HG03575 (cell line): ENCODE measurements around the gene GBE1.

ENCODE experiments used
- ATAC-seq: cut with Tn5 transposase; IDR thresholded peaks from one replicate; pipeline ENCODE4 v1.9.1; 2021; ENCODE audit not compliant: unreplicated experiment, insufficient number of reproducible peaks, low FRiP score; ENCODE audit errors: extremely low read depth

GBE1 gene

DNA sequence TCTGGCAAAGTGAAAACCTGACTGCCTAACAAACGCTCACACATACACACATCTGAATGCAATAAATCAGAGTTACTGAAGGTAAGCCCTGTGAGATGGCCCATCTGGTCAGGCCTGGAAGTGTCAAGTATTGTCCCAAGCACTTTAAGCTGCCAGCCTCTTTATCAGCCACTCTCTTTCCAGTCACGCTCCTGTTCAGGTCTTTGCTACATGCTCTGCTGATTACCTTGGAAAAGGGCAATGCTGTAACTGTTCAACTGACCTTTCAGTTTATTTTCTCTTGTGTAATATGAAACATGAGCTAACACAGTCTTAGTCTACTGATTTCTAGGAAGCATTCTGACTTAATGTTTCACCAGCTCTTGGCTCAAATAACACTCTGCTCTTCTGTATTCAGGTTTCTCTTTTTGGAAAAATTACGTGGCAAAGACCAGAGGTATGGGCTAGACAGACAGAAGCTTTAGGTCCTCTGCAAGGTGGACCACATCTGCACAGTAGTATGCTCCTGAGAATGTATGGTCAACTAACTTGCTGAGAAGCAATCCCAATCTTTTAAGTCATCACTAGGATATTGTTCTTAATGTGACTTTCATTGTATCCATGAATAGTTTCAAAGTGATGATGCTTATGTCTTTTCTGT lies 44.5 kb downstream of the GBE1 start:
- ATAC-seq, result no peak

DNA sequence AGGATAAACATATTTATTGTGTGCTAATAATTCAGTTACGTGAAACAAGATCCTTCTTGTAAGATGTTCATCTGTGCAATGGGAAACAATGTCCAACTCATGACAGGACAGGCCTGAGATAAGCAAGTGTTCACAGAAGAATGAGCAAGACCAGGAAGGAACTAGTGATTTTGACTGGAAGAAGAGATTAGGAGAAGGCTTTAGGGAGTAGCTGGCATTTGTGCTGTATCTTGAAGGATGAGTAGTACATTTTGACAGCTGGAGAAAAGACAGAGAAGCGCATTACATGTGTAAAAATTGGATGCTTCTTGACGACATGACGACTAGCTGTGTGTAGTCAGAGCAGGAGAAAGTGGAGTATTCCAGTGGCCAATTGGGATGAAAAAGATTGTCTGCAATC lies 48.4 kb downstream of the GBE1 start:
- no peak for ATAC-seq

DNA sequence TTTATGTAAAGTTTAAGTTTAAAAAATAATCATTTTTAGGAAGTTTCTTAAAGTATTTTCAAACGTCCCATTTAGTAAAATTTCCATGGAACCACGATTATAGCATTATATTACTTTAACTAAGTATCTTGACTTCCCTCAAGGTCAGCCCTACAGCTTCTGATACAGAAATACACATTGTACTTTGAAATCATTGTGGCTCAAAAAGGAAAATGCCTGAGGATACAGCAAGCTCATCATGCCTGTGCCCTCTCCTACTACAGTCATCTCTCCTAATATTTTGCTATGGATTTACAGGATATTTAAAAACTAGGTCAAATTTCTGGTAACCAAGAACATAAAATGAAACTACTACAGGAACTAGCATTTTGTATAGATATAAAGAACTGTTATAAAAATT lies 51.8 kb downstream of the GBE1 start:
- no peak for ATAC-seq

DNA sequence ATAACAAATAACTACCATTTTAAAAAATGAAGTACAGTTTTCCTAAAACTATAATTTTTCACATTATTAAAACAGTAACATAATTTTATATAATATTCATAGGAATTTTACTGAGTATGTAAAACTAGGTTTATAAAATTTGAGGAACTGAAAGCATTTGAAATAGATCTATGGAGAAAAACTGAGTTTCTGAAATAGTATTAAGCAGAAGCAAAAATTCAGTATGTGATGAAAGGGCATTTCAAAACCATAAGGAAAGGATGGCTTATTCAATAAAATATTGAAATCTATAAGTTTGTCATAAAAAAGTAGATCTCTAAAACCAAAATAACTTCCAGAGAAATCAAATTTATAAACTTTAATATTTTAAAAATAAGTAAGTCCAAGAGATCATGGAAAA lies 53.4 kb downstream of the GBE1 start:
- ATAC-seq, result no peak

DNA sequence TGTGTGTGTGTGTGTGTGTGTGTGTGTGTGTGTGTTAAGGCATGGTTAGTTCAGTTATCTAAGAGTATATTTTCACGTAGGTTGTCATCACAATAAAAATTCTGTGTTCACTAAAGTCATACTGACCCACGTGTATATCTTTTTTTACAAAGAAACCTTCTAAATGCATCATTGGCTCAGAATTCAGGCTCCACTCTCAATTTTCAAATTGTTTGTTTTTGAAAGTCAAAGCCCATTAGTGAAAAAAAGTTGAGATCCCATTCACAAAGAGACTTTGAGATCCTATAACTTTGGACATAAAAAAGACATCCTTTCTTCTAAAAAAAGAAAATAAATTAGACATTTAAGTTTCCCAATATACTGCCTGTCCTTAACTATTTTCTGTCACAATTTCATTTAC lies 59.3 kb downstream of the GBE1 start:
- ATAC-seq, result no peak

DNA sequence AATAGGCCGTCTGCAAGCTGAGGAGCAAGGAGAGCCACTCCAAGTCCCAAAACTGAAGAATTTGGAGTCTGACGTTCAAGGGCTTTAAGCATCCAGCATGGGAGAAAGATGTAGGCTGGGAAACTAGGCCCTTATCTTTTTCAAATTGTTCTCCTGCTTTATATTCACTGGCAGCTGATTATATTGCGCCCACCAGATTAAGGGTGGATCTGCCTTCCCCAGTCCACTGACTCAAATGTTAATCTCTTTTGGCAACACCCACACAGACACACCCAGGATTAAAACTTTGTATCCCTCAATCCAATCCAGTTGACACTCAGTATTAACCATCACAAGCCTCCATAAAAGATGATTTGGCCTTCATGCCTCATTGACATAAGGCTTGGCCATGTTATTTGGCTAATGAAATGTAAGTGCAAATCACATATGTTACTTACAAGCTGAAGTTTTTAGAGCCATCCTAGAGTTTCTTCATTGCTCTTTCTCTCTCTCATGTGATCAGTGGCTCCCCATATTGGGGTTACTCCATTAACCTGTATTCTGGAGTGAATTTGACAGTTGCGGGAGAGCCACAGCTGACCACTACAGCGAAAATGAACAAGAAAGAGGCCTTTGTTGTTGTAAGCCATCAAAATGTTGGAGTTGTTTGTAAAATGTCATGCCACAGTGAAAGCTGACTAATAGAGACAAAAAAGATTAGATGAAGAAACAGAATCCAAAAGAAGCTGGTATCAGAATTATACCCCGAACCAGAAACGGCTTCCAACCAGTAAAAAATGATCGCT lies 61.7 kb downstream of the GBE1 start:
- ATAC-seq, result no peak

DNA sequence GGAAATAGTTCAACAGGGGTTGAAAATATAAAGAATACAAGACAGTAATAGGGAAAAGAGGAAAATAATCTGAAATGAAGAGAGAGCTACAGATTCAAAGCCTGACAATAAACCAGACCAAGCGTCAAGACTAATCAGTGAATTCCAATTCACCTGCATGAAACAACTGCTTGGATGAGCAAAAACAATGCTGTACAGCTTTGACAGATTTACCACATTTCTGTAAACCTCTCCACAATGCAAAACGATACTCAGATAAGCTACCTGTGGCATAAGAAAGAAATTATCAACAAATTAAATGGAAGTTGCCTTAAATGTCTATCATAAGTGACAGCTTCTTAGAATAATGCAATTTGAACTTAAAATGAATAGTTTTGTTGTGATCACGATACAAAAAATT lies 65.4 kb downstream of the GBE1 start:
- ATAC-seq, result no peak

DNA sequence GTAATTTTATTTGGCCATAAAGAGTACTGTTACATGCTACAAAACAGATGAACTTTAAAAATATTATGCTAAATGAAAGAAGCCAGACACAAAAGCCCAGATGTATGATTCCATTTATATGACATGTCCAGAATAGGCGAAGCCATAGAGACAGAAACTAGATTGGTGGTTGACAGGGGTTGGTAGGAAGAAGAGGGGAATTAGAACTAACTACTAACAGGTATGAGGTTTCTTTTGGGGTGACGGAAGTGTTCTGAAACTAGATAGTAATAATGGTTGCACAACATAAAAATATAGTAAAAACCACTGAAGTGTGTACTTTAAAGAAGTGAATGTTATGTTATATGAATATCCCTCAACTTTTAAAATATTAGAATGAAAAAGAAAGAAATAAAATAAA lies 66.1 kb downstream of the GBE1 start:
- no peak for ATAC-seq

DNA sequence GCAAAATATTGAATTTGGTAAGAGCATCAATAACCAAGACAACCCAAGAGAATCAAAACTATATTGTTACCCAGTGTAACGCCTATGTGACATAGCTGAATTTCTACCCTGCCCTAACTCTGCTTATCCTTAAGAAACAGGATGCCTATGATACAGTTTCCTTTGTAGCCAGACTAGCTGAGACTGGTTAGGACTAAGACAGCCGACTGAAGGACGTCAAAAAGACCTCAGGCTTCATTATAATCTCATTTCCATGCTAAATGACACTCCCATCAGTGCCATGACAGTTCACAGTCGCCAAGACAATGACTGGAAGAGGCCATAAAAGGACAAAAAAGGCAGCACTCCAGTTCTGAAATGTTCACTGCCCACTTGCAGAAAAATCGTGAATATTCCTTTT lies 66.8 kb downstream of the GBE1 start:
- ATAC-seq, result no peak

DNA sequence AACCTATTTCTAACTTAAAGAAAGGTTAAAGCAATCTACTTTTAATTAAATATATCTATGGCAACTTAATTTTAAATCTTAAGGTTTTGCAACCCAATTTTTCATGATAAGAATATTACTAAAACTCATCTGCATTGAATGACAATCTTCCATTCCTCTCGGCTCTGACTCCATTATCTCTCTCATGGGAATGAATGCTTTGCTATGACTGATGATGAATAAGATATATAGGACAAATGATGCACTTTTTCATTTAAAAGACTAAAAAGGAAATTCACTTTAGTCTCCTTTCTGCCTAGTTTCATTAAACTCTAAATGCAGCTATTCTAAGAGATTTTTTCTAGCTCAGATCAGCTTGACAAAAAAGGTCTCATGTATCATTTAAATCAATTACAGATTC lies 68.7 kb downstream of the GBE1 start:
- ATAC-seq, result no peak

DNA sequence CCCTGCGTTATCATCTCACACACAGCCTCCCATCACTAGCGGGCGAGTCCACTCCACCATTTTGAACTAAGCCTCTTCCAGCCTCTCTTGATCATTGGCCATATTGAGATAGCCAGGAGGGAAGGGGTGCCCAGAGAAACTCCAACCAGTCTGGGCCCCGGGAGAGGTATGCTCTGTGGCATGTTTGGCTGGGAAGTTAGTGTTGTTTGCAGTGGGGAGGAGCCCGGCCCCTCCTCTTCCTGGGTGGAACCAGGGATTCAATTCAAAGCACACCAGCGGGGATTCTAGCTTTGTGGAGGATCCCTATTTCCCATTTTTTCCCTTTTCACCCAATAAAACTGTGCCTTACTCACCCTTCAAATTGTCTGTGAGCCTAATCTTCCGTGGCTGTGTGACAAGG lies 71.8 kb downstream of the GBE1 start:
- no peak for ATAC-seq

DNA sequence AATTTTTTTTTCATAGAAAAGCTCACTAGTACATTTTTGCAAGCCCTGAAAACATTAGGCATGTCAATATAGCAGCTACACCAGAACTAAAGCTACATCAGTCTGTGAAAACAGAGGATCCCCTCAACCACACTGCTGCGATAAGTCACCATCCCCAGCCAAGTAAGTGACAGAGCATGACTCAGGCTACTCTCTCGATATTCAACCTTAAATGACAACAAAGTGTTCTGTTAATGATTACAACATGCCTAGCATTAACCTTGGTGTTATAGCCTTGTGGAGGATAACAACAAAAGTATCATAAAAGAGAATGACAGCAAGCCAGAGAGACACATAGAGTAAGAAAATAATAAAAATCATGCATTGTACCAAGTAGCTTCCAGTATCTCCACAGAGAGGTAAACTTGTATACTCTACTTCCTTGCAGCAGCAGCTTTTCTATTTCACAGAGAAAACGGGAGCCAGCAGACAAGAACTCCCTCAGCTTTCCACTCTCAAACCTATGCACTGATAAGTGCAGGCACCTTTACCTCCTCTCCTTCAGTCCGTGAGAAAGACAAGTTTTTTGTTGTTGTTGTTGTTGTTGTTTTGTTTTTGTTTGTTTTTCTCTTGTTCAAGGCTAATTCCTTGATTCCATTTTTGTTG lies 76.6 kb downstream of the GBE1 start:
- no peak for ATAC-seq

DNA sequence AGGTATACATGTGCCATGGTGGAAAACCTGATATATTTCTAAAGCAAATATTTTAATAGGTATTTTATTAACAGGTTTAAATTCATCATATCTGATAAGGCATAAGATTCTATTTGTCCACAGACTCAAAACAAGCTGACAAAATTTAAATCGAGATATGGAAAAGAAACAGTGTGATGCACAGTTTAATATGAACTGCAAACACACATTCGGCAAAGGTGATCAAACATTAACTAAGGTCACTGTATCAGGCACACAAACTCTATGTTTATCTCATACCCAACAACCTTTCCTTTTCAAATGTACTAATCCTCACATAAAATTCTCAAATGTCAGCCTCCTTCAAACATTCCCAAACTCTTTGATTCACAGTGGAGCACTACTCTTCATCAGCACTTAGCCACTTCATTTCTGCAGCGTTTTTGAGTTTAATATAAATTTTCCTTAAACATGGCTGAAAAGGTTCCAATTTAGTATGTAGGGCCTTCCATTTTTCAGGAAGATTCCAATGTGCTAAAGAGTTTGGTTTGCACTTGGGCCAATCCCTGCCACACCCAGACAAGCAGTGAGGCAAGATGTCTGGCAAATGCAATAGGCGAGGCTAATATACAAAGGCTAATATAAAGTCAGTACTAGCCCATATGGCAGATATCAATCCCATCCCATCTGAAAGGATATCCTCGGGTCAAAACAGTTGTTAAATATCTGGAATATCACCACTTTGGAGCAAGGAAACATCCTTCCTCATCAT lies 84.6 kb downstream of the GBE1 start:
- no peak for ATAC-seq

DNA sequence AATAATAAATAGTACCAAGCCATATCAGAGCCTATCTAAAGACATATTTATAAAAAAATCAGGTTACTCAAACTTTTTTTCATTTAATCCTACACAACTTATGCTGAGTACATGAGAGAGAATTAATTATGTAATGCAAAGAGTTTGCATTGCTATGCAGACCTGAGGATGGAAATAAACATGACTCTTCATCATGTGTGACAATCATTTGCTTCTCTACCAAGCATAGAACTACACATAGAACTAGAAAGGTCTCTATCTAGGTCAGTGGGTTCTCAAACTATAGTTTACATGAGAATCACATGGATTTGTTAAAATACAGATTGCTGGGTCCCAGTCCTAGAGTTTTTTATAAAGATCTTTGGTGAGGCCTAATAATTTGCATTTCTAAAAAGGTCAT lies 86.8 kb downstream of the GBE1 start:
- no peak for ATAC-seq

DNA sequence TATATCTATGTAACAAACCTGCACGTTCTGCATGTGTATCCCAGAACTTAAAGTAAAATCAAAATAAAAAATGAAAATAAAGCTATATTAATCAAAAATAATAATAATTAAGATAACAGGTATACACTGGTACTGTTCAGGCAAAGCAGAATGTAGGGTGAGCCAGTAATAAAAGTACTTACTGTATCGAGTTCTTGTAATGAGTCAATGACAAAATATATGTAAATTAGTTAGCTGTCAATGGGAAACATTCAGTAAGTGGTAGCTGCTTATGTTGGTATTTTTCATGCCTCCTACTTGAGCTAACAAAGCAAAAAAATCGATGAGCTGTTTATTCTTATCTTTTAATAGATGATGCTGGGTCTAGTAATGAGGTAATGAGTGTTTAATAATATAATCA lies 93.2 kb downstream of the GBE1 start:
- no peak for ATAC-seq

DNA sequence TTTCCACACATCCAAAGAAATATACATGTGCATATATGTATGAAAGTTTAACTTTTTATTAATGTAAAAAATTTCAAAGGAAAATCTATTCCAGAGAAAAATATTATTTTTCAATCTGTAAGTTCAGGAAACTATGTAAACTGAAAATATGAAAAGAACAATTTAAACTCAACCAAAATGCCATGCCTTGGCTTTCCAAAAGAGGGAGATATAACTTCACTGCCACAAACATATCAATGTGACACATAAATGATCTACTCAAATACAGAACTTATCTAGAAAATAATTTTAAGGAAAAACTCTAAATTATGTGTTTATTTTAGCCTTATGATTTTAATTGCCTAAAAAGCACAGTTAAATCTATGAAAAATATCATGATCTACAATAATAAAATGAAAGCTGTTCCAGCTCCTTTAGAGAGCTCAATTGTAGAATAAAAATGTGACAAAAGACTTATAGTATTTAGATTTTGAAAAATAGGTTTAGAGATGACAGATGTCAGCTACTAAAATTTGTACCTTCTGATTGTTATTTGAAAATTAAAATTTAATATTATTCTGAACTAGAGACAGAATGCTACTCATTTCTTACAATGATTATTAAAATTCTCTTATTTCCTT lies 94.8 kb downstream of the GBE1 start:
- no peak for ATAC-seq

DNA sequence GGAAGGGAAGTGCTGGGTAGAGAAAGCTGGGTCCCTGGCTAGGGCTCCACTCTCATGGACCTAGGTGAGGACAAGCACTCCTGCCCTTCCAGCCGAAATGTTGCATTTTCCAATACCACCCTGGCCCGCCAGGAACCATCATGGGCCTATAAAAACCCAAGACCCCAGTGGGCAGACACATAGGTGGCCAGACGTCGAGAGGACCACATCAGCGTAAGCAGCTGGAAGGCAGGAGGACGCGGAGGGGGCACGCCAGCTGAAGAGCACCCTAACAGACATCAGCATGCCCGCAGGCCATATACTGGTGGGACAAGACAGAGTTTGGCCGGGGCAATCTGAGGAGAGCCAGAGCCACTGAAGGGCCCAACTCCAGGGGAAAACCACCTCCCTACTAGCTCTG lies 98.3 kb downstream of the GBE1 start:
- no peak for ATAC-seq

DNA sequence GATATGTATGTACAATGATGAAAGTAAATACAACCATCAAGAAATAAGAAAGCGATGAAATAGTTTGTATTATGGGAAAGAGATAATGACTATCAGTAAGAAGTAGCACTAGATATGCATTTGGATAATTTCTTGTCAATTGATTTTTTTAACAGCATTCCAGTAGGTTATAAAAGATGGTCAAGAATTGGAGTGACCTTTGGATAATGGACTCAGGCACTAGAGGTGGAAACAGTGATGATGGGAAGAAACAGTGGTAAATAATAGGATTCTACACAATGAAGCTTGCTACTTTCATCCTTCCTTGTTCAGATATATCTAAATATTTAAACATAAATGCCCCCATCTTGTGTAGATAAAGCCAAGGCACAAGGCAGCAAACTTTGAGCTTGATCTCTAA lies 101.4 kb downstream of the GBE1 start:
- ATAC-seq, result no peak

DNA sequence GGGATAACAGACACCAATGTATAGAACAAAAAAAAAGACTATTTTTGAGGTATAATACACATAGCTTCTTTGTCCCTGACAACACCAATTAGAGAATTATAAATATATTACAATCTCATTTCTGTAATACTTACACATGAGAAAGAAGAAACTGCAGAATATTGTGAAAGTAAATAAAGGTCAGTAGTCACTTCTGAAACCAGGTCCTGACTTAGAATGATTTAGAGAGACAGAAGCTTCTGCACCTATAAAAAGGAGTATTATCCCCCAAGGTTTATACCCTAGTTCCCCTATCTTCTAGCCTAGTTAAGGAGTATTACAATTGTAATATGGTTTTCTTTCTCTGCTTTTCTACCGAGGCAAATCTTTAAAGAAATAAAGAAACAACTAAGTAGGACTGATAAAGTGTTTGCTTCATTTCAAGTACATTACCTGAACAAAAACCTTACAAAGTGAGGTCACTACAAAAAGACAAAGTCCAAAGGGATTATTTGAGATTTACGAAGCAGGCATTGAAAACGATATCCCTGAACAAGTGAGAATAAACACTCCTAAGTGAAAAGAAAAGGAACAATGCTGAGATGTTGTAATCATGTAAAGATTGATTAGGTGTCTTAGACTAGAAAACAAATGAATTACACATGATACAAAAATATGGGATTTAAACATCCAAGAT lies 103.0 kb downstream of the GBE1 start:
- no peak for ATAC-seq
